ENCODE measurements around the gene FIZ1. TPM values are rescaled to one million over a fixed set of nuclear protein-coding genes. Genes with fewer than 3 reads are reported as not detected.
"Not testable (repeated sequence)": the region's sequence is repeated elsewhere in the genome, so short reads cannot be mapped to it uniquely, and the experiment has no call there.

FIZ1 gene
- total RNA-seq, 1 donor from 2014 or later: 14.9 TPM

DNA sequence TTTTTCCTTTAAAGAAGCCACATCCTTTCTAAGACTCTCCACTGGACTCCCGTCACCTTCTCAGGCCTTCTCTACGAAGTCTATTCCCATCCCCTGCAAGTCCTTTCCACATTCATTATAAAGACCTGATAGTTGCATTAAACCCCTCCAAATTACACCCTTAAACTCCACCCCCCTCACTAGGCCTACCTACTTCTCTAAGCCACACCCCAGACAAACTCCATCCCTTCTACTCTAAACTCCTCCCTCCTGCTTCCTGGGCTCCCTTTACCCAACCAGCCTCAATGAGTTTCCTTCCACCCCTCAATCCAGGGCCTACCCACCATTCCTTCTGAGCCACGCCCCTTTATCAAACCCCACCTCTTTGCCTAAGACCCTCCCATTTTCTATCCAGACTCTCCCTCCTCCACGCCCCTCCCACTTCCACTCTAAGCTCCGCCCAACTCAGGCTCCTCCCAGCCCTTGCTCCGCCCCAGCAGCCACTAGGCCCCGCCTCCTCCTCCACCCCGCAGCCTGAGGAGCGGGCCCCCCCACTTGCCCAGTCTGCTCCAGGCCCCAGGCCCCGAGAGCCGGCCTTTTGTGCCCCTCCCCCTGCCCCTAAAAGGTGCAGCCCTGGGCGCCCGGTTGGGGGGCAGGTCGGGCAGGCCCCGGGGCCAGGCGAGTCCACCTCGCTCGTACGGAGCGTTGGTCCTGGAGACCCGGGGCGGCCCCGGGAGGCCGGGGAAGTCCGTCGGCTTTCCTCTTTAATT, 424 bp downstream of the FIZ1 start:
- intact Hi-C loops (cut with micrococcal nuclease): loop anchor here (1.0 to 2.0 kb wide), 22 partner anchors 7 to 1462 kb away; partner anchors contain the start of genes CNOT3, EPN1, HSPBP1 and ISOC2

DNA sequence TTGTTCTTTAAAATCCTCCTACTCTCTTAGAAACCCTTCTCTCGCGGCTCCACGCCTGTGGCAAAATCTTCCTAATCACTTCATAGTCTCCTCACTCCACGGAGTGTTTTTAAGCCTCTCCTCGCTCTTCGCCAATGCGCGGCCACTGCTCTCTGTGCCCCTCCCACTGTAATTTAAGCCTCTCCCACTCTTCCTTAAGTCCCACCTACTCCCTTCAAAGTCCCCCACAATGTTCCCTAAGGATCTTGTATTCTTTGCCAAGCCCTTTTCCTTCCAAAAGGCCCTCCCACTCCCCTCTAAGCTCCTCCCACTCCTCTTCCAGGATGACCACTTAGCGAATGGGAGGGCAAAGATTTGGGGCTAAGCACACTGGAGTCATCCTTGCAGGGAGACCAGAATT, 1.3 kb downstream of the FIZ1 start:
- intact Hi-C loops (cut with micrococcal nuclease): loop anchor here (1.0 to 2.0 kb wide), 2 partner anchors 8 to 1133 kb away; no protein-coding TSS in a partner anchor

DNA sequence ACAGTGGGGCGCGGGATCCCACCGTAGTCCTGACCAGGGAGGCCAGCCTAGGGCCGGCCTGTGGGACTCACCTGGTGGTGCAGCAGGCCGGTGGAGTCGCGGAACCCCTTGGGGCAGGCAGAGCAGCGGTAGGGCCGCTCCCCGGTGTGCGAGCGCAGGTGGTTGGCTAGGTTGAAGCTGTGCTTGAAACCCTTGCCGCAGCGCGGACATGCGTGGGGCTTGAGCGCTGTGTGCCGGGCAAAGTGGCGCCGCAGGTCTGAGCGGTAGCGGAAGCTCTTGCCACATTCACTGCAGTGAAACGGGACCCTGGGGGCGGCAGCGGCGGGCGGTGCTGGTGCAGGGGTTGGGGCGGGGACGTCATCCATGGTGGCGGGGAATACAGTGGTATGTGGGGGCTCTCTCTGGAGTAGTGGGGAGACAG, 1.8 kb downstream of the FIZ1 start:
- intact Hi-C loops (cut with micrococcal nuclease): no loop called here

DNA sequence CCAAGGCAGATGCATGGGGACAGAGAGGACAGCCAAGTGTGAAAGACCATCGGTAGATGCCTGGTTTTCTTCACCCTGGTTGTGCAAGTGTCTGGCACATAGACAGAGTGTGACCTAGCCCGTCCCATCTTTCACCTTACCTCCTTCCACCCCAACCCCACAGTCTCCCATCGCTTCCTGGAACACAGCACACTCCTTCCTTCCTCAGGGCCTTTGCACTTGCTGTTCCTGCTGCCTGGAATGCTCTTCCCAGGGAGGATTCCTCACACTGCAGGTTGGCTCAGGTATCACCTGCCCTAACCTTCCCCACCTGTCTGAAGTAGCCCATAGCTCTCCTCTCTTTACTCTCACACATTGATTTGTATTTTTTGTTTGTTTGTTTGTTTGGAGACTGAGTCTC, 3.0 kb downstream of the FIZ1 start:
- intact Hi-C loops (cut with micrococcal nuclease): no loop called here

DNA sequence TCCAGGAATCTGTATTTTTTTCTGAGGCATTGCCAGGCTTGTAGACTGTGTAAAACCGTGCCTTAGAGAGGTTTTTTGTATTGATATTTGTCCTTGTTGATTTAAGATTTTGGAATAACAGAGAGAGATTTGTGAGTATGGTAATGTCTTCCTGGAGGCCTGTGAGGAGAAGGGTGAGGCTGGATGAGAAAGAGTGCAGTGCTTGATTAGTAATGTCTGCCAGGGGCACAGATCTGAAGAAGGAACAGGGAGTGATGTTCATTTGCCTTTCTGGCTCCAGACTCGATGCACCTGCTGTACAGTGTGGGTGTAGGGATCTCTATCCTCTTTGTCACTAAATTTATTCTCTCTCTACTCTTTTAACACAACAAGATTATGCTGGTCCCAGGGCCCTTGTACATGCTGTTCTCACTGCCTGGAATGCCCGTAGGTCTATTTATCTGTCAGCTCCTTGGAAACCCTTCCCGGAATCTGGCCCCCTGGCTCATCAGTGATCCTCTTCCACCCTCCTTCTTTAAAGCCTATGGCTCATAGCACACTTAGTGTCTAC, 4.2 kb downstream of the FIZ1 start:
- intact Hi-C loops (cut with micrococcal nuclease): no loop called here

DNA sequence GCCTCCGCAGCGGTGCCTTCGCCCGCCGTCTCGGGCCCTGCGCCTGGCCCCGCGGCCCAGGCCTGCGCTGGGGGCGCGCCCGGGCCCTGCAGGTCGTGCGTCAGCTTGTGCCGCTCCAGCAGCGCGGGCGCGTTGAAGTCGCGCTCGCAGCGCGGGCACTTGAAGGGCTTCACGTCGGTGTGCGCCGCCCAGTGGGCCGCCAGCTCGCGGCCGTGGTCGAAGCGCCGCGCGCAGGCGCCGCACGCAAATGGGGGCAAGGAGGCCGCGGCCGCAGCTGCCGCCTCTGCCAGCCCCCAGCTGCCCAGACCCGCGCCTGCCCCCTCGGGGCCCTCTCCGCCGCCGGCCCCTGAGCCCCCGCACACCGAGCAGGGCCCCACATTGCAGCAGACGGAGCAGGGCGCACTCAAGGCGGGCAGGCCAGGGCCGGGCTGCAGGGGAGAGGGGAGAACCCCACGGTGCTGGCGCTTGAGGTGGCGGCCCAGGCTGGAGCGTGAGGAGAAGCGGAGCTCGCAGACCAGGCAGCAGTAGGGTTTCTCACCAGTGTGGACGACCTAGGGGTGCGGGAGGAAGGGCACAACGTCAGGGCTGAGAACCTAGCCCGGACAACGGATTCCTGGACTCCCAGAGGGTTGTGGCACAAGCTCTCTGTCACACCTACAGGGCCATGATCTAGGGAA, 6.1 kb downstream of the FIZ1 start:
- intact Hi-C loops (cut with micrococcal nuclease): no loop called here

DNA sequence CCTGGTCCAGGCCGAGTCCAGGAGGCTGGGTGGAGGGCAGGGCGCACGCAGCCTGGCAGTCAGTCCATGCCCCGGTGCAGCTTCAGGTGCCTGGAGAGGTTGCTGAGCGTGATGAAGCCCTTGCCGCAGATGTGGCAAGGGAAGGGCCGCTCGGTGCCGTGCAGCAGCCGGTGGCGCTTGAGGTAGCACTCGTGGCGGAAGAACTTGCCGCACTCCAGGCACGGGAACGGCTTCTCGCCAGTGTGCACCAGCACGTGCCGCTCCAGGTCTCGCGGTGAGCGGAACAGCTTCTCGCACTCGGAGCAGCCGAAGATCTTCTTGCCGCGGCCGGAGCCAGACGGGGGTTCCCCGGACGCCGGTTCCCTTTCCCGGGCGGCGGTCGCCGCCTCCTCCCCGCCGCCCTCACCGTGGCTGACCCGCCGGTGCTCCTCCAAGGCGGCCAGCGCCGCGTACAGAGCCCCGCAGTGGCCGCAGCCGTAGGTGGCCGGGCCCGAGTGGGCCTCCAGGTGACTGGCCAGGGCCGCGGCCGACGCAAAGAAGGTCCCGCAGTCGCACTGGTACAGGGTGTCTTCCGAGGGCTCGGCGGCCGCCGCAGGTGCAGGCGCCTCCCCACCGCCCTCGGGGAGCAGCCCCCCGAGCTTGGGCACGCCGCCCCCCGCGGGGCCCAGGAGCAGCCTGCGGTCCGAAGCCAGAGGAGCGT, 6.8 kb downstream of the FIZ1 start:
- intact Hi-C loops (cut with micrococcal nuclease): no loop called here

DNA sequence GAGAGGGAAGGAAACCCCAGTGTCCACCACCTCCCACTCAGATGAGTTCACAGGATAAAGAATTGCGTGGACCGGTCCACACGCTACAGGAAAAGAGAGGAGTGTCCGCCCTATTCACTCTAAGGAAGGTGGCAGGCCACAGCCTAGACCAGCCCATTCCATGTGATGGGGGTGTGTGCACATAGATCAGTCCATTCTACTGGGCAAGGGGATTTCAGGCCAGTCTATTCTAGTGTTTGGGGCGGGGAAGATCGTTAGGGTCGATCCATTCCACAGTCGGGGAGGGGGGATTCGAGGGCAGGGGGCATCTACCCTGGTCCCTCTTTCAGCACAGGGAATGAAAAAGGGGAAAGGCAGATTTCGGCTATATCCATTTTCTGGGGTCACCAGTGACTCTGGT, 7.8 kb downstream of the FIZ1 start:
- intact Hi-C loops (cut with micrococcal nuclease): no loop called here

DNA sequence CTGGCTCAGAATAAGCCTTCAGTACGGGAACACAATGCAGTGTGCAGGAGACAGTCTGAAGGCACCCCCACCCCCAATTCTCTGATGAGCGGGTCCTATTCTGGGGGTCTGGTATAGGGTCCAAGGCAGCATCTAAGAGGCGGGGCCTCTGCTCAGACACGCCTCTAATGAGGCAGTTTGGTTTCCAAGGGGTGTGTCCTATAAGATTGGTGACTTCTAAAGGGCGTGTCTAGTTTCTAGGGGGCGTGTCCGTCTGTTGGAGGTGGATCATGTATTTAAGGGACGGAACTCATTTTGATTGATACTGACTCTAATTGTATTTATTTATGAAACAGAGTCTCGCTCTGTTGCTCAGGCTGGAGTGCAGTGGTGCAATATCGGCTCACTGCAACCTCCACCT, 8.7 kb downstream of the FIZ1 start:
- intact Hi-C loops (cut with micrococcal nuclease): no loop called here

DNA sequence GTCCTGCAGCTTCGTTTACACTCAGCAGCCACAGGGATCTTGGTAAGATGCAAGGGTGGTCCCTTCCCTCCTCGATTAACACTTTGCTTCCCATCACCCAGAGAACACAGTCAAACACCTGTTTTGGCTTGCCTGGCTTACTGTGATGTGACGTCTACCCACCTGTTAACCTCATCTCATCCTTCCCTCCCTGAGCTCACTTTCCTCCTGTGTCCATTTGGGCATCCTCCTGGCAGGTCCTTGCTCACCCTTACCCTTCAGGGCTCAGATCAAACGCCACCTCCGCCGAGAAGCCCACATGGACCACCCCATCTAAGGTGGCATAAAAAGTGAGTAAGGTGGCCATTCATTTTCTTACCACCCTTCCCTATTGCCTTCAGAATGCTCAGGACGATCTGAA, 9.2 kb downstream of the FIZ1 start:
- intact Hi-C loops (cut with micrococcal nuclease): no loop called here

DNA sequence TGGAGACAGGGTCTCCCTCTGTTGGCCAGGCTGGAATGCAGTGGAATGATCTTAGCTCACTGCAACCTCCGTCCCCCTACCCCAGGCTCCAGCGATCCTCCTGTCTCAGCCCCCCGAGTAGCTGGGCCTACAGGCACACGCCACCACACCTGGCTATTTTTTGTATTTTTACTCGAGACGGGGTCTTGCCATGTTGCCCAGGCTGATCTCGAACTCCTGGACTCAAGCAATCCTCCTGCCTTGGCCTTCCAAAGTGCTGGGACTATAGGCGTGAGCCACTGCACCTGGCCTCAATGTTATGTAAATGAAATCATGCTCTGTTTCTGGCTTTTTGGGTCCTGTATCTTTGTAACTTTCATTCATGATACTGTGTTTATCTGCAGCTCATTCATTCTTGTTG, 10.6 kb downstream of the FIZ1 start:
- intact Hi-C loops (cut with micrococcal nuclease): no loop called here

DNA sequence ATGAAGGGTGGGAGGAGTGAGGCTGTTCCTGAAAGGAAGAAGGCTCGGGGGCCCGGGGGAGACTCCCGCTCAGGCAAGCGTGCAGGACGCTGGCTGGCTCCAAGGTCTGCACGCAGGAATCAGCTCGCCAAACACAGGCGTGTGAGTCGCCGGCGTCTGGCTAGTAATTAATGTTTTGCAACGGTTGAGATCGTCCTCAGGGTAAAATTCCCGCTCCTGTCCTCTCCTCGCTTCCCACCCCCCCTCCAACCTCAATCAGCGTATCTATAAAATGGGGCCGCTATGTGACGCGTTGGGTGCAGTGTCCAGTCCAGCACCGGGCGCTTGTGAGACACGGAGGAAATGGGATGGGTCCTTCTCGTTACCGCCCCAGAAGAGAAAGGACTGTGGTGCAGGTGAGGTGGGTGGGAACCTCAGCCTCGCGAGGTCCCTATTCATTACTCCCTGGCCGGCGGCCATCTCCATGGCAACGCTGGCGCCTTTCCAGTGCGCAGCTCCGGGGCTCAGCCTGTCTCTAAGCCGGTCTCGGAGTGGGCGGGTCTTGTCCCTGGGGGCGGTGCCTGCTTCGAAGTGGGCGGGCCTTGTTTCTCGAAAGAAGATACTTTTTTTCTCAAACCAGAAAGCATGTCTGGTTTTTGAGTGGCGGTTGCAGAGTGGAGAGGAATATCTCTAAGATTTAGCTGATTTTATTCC, 12.2 kb downstream of the FIZ1 start:
- intact Hi-C loops (cut with micrococcal nuclease): loop anchor here (1.0 kb wide), 5 partner anchors 12 to 111 kb away; partner anchors contain the start of genes FIZ1, ZNF628, ZNF784 and ZNF865

DNA sequence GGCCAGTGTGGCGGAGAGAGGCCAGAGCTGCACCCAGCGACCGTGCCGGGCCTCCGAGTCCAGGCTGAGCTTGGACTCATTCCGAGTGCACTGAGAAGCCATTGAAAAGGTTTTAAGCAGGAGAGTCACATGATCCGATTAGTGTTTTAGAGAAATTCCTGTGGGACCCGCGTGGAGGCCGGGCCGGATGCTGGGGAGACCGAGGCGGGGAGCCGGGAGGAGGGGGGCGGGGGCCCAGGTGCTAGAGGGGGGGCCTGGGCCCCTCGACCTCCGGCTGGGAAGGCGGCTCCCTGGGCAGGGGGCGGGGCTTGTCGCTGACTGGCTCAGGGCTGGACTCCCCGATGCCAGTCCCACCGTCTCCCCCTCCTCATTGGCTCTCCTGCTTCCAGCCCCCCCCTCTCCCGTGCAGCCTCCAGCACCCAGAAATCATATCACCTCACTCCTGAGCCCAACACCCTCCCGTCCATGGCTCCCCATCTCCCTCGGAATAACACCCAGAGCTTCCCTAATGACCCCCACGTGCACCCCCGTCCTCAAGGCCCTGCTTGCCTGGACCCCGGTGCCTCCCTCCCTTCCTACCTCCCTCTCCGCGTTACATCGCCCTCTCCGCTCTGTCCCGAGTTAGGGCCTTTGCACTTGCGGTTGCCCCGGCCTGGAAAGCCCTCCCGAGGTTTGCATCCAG, 13.5 kb downstream of the FIZ1 start:
- intact Hi-C loops (cut with micrococcal nuclease): no loop called here

DNA sequence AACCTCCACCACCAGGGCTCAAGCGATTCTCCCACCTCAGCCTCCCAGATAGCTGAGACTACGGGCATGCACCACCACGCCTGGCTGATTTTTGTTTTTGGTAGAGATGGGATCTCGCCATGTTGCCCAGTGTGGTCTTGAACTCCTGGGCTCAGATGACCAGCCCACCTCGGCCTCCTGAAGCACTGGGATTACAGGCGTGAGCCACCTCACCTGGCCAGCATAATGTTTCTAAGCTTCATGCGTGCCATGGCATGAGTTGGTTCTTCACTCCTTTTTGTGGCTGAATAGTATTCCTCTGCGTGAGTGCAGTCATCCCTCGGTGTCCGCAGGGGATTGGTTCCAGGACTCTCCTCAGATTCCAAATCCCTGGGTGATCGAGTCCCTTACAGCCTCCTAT, 14.4 kb downstream of the FIZ1 start:
- intact Hi-C loops (cut with micrococcal nuclease): no loop called here

DNA sequence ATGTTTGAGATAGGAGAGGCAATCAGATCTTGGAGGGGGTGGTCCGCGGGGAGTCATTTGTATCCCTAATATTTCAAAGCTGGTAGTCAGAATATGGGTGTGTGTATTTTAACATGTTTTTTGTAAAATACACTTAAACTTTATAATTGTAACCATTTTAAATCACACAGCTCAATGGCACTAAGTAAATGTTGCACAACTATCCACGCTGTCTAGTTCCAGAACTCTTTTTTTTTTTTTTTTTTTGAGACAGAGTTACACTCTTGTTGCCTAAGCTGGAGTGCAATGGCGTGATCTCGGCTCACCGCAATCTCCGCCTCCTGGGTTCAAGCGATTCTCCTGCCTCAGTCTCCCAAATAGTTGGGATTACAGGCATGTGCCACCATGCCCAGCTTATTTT, 15.4 kb downstream of the FIZ1 start:
- intact Hi-C loops (cut with micrococcal nuclease): not testable (repeated sequence)

DNA sequence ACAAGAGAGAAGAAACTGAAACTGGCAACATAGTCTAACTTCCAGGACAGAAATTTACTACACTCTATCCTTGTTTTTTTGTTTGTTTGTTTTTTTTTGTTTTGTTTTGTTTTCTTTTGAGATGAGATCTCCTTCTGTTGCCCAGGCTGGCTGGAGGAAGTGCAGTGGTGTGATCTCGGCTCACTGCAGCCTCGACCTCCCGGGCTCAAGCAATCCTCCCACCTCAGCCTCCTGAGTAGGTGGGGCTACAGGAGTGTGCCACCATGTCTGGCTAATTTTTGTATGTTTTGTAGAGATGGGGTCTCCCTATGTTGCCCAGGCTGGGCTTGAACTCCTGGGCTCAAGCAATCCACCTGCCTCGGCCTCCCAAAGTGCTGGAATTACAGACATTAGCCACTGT, 17.0 kb downstream of the FIZ1 start:
- intact Hi-C loops (cut with micrococcal nuclease): not testable (repeated sequence)

DNA sequence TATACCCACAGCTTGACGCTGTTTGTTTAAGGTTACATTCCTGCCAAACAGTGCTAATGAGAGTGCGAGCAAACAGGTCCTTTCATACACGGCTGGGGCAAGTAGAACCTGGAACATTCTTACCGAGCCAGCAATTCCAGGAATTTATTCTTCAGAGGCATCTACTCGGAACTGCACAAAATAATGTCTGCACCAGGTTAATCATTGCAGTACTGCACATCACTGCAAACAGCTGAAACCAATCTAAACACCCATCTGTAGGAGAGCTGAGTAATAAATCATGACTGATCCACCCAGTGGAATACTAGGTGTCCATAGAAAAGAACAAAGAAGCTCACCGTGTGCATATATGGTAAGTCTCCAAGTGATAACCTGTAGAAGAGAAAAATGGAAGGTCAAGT, 17.5 kb downstream of the FIZ1 start:
- intact Hi-C loops (cut with micrococcal nuclease): loop anchor here (2.0 kb wide), 2 partner anchors 53 to 1117 kb away; no protein-coding TSS in a partner anchor

DNA sequence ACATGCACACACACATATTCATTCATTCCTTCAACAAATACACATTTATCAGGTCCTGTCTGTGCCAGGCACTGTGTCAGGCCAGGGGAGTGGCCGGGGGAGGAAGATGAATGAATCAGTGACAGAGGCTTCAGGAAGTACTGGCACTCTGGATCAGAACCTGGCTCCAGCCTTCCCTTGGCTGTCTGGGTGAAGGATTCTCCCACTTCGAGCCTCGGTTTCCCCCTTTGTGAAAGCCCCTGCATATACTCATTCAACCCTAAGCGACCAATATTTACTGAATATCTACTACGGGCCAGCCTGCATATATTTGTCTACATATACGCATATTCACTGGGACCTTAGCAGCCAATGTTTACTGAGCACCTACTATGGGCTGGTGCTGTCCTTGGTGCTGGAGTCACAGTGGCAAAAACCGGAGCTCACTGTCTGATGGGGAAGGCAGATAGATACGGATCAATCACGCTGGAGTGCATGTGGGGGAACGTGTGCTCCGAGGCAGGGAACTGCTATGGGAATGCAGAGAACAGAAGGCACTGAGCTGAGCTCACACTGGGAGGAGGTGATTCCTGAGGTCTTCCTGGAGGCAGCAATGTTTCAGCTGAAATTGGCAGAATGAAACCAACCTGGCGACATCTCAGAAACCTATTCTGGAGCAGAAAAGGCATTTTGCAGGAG, 18.0 kb downstream of the FIZ1 start:
- intact Hi-C loops (cut with micrococcal nuclease): loop anchor here (2.0 kb wide), 2 partner anchors 54 to 1116 kb away; no protein-coding TSS in a partner anchor

DNA sequence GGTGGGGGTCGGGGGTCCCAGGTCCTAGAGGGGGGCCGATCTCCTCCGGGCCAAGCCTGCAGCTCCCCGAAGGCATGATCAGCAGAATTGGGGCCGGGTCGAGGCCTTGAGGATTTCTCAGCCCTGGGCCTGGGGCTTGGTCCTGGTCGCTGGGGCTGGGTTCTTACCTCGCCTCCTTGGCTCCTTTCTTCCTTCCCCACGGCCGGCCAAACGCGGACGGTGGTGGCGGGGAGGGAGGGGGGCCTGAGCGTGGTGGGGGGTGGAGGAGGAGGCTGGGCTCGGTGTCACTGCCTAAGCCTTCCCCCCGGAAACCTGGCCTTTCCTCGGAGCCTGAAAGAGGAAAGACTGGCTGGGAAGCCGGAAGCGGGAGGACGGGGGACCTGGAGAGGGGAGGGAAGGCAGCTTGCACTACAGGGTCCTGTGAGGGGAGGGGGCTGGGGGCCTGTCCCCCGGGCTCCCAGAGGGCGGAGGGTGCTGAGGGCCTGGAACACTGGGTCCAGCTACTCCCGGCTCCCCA, 18.6 kb downstream of the FIZ1 start, which contains the start of gene ZNF579:
ZNF579 (minus strand) TSS at position 221 of the 517 bp plus-strand sequence. CDS start 1,209 bp downstream, outside the sequence.
- intact Hi-C loops (cut with micrococcal nuclease): loop anchor here (1.0 to 2.0 kb wide), 4 partner anchors 19 to 1116 kb away; partner anchors contain the start of genes FIZ1 and ZNF865
